Hepatocyte (in vitro differentiated cells): Measurements from ENCODE around the gene CARS1.

ENCODE experiments used
- EZH2 ChIP-seq: fragments of 200-600 bp; sonication (generic); IDR thresholded peaks from 2 replicates; pipeline ENCODE4 v1.6.1; 2016; ENCODE audit warnings: antibody characterized with exemption, mild to moderate bottlenecking, borderline replicate concordance
- EZH2phosphoT487 ChIP-seq: fragments of 200-600 bp; sonication (generic); IDR thresholded peaks from one replicate; pipeline ENCODE4 v1.6.1; 2018; ENCODE audit warnings: antibody characterized with exemption, mild to moderate bottlenecking, low read depth, moderate library complexity; ENCODE audit not compliant: unreplicated experiment, severe bottlenecking
- TF ChIP-seq, protein P1 (sequence below): fragments of 200-600 bp; sonication (generic); IDR thresholded peaks from 2 replicates; pipeline ENCODE4 v1.5.1; 2016; ENCODE audit warnings: antibody characterized with exemption, mild to moderate bottlenecking; ENCODE audit not compliant: poor library complexity

DNA sequence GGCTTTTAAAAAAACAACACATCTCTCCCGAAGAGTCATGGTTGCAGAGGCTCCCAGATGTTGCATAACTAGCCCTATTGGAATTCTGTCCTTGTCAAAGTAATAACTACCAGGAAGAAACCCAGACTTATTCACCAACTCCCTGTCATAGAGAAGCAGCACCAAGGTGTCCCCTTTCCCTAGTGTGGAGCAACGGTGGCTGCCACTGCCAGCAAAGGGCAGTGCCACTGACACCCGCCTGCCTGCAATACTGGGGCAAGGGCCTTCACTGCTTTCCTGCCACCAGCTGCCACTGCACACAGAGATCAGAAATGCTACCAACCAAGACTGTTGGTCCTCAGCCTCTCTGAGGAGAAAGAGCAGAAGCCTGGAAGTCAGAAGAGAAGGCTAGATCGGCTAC, 92.4 kb downstream of the CARS1 start:
- TF ChIP-seq, protein P1, sequence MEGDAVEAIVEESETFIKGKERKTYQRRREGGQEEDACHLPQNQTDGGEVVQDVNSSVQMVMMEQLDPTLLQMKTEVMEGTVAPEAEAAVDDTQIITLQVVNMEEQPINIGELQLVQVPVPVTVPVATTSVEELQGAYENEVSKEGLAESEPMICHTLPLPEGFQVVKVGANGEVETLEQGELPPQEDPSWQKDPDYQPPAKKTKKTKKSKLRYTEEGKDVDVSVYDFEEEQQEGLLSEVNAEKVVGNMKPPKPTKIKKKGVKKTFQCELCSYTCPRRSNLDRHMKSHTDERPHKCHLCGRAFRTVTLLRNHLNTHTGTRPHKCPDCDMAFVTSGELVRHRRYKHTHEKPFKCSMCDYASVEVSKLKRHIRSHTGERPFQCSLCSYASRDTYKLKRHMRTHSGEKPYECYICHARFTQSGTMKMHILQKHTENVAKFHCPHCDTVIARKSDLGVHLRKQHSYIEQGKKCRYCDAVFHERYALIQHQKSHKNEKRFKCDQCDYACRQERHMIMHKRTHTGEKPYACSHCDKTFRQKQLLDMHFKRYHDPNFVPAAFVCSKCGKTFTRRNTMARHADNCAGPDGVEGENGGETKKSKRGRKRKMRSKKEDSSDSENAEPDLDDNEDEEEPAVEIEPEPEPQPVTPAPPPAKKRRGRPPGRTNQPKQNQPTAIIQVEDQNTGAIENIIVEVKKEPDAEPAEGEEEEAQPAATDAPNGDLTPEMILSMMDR: no peak
- no peak for TF ChIP-seq EZH2
- no peak for TF ChIP-seq EZH2phosphoT487
